H9 (cell line): ENCODE measurements around the gene TFRC. TPM values are rescaled to one million over a fixed set of nuclear protein-coding genes. Genes with fewer than 3 reads are reported as not detected.
"Not testable (repeated sequence)": the region's sequence is repeated elsewhere in the genome, so short reads cannot be mapped to it uniquely, and the experiment has no call there.

ENCODE experiments used
- DNase-seq: peaks from one replicate; pipeline ENCODE4 v3.0.0-alpha.2; 2017
- H2AFZ ChIP-seq: one replicate; pipeline ENCODE4 v1.6.1; 2013; ENCODE audit warnings: mild to moderate bottlenecking, low read length, control low read depth, moderate library complexity
- H2AK5ac ChIP-seq: 2 replicates; pipeline ENCODE4 v1.6.1; 2013; ENCODE audit warnings: low read length, control low read depth, mixed read lengths; ENCODE audit not compliant: insufficient read length
- H2BK120ac ChIP-seq: one replicate; pipeline ENCODE4 v1.6.1; 2013; ENCODE audit warnings: low read depth, mild to moderate bottlenecking, low read length, control low read depth, inconsistent platforms; ENCODE audit not compliant: poor library complexity, severe bottlenecking
- H2BK12ac ChIP-seq: 2 replicates; pipeline ENCODE4 v1.6.1; 2013; ENCODE audit warnings: low read length, control low read depth, mixed read lengths, low read depth; ENCODE audit not compliant: insufficient read length
- H2BK15ac ChIP-seq: 2 replicates; pipeline ENCODE4 v1.6.1; 2013; ENCODE audit warnings: low read depth, low read length, control low read depth
- H2BK20ac ChIP-seq: one replicate; pipeline ENCODE4 v1.6.1; 2013; ENCODE audit warnings: low read depth, mild to moderate bottlenecking, low read length, control low read depth, inconsistent platforms; ENCODE audit not compliant: poor library complexity, severe bottlenecking
- H2BK5ac ChIP-seq: 2 replicates; pipeline ENCODE4 v1.6.1; 2013; ENCODE audit warnings: low read length, control low read depth, mixed read lengths; ENCODE audit not compliant: insufficient read length
- H3K14ac ChIP-seq: 2 replicates; pipeline ENCODE4 v1.6.1; 2013; ENCODE audit warnings: low read length, control low read depth; ENCODE audit not compliant: insufficient read depth
- H3K18ac ChIP-seq: 2 replicates; pipeline ENCODE4 v1.6.1; 2013; ENCODE audit warnings: low read depth, mild to moderate bottlenecking, mixed read lengths, low read length, control low read depth; ENCODE audit not compliant: insufficient read length
- H3K23ac ChIP-seq: 2 replicates; pipeline ENCODE4 v1.6.1; 2013; ENCODE audit warnings: low read length, control low read depth, mixed read lengths, low read depth; ENCODE audit not compliant: insufficient read length
- H3K23me2 ChIP-seq: 2 replicates; pipeline ENCODE4 v1.6.1; 2013; ENCODE audit warnings: low read depth, mild to moderate bottlenecking, mixed read lengths, low read length, control low read depth; ENCODE audit not compliant: insufficient read length, poor library complexity, severe bottlenecking
- H3K27ac ChIP-seq: 2 replicates; pipeline ENCODE4 v1.5.1; 2013; ENCODE audit warnings: low read length, control low read depth, mixed read lengths, low read depth; ENCODE audit not compliant: insufficient read length
- H3K27me3 ChIP-seq: 2 replicates; pipeline ENCODE4 v1.6.1; 2013; ENCODE audit warnings: low read length, control low read depth, inconsistent platforms; ENCODE audit not compliant: insufficient read depth
- H3K4ac ChIP-seq: 2 replicates; pipeline ENCODE4 v1.6.1; 2013; ENCODE audit warnings: low read depth, mild to moderate bottlenecking, control low read depth, inconsistent platforms, low read length, moderate library complexity
- H3K4me1 ChIP-seq: 2 replicates; pipeline ENCODE4 v1.6.1; 2013; ENCODE audit warnings: low read length, control low read depth, inconsistent platforms; ENCODE audit not compliant: insufficient read depth
- H3K4me2 ChIP-seq: 2 replicates; pipeline ENCODE4 v1.6.1; 2013; ENCODE audit warnings: low read length, control low read depth, mixed read lengths; ENCODE audit not compliant: insufficient read length, insufficient read depth
- H3K56ac ChIP-seq: 2 replicates; pipeline ENCODE4 v1.6.1; 2013; ENCODE audit warnings: low read depth, mild to moderate bottlenecking, mixed read lengths, low read length, control low read depth; ENCODE audit not compliant: insufficient read length
- H3K79me1 ChIP-seq: 2 replicates; pipeline ENCODE4 v1.6.1; 2013; ENCODE audit warnings: low read depth, mild to moderate bottlenecking, moderate library complexity, low read length, control low read depth, inconsistent platforms; ENCODE audit not compliant: insufficient read depth, poor library complexity, severe bottlenecking
- H3K79me2 ChIP-seq: 2 replicates; pipeline ENCODE4 v1.6.1; 2013; ENCODE audit warnings: low read length, control low read depth, inconsistent platforms; ENCODE audit not compliant: insufficient read depth
- H3K9ac ChIP-seq: 2 replicates; pipeline ENCODE4 v1.6.1; 2013; ENCODE audit warnings: low read length, control low read depth, mixed read lengths; ENCODE audit not compliant: insufficient read length; ENCODE audit errors: extremely low read depth
- H3K9me3 ChIP-seq: one replicate; pipeline ENCODE4 v1.6.1; 2013; ENCODE audit warnings: low read depth, low read length, inconsistent platforms; ENCODE audit not compliant: control insufficient read depth
- H3T11ph ChIP-seq: one replicate; pipeline ENCODE4 v1.6.1; 2013; ENCODE audit warnings: mild to moderate bottlenecking, low read length, control low read depth, inconsistent platforms
- H4K20me1 ChIP-seq: one replicate; pipeline ENCODE4 v1.6.1; 2013; ENCODE audit not compliant: control insufficient read depth, insufficient read length, insufficient read depth
- H4K5ac ChIP-seq: 2 replicates; pipeline ENCODE4 v1.6.1; 2013; ENCODE audit warnings: low read depth, mild to moderate bottlenecking, mixed read lengths, low read length, control low read depth; ENCODE audit not compliant: insufficient read length
- H4K8ac ChIP-seq: replicated peaks from 2 replicates; pipeline ENCODE4 v1.6.1; 2013; ENCODE audit warnings: low read length, control low read depth, mixed read lengths, low read depth; ENCODE audit not compliant: insufficient read length
- H4K91ac ChIP-seq: 2 replicates; pipeline ENCODE4 v1.6.1; 2013; ENCODE audit warnings: low read depth, mild to moderate bottlenecking, moderate library complexity, mixed read lengths, low read length, control low read depth; ENCODE audit not compliant: insufficient read length
- H3K27ac Mint-ChIP-seq, 3 experiments: 2 replicates in 2 of 3; 3 replicates in 1 of 3; pipeline ENCODE4 v1.8.0; 2020 to 2021; ENCODE audit warnings: mixed read lengths in 3 of 3, mild to moderate bottlenecking in 1 of 3, moderate library complexity in 1 of 3
- H3K27me3 Mint-ChIP-seq: 2 replicates; pipeline ENCODE4 v1.8.0; 2021; ENCODE audit warnings: low read depth, mild to moderate bottlenecking, moderate library complexity, mixed read lengths
- H3K36me3 Mint-ChIP-seq, 3 experiments: 2 replicates in 2 of 3; 3 replicates in 1 of 3; pipeline ENCODE4 v1.8.0; 2020 to 2021; ENCODE audit warnings: low read depth in 3 of 3, mixed read lengths in 3 of 3; ENCODE audit not compliant: insufficient read depth in 1 of 3
- H3K4me1 Mint-ChIP-seq, 2 experiments: 2 replicates each; pipeline ENCODE4 v1.8.0; 2020; ENCODE audit warnings: mixed read lengths in 2 of 2
- H3K4me3 Mint-ChIP-seq, 2 experiments: 2 replicates in 1 of 2; 3 replicates in 1 of 2; pipeline ENCODE4 v1.8.0; 2020 to 2021; ENCODE audit warnings: mild to moderate bottlenecking in 2 of 2, mixed read lengths in 2 of 2, moderate library complexity in 1 of 2
- H3K9me3 Mint-ChIP-seq, 2 experiments: 2 replicates in 1 of 2; 3 replicates in 1 of 2; pipeline ENCODE4 v1.8.0; 2020; ENCODE audit warnings: mild to moderate bottlenecking in 2 of 2, mixed read lengths in 2 of 2, moderate library complexity in 1 of 2
- CTCF ChIP-seq: fragments of 200-600 bp; sonication (generic); conservative IDR thresholded peaks from 3 replicates; pipeline ENCODE4 v1.8.0; 2021; ENCODE audit warnings: antibody characterized with exemption, mild to moderate bottlenecking
- WGBS: extraction: QIAGEN DNeasy Blood & Tissue Kit; methylation state at CpG from one replicate; pipeline ENCODE4 v1.1.7; 2013; ENCODE audit warnings: missing lambda C conversion rate, low lambda C conversion rate, mixed read lengths; ENCODE audit not compliant: insufficient read length; ENCODE audit errors: extremely low coverage; 5-methylcytosine and 5-hydroxymethylcytosine counted together
- total RNA-seq: library from RNA; stranded (reverse); gene quantifications from 2 replicates; pipeline ENCODE4 v1.2.1, GENCODE V29; 2021

Gene TFRC
- total RNA-seq, 1 experiment from 2014 or later = 135 TPM

DNA sequence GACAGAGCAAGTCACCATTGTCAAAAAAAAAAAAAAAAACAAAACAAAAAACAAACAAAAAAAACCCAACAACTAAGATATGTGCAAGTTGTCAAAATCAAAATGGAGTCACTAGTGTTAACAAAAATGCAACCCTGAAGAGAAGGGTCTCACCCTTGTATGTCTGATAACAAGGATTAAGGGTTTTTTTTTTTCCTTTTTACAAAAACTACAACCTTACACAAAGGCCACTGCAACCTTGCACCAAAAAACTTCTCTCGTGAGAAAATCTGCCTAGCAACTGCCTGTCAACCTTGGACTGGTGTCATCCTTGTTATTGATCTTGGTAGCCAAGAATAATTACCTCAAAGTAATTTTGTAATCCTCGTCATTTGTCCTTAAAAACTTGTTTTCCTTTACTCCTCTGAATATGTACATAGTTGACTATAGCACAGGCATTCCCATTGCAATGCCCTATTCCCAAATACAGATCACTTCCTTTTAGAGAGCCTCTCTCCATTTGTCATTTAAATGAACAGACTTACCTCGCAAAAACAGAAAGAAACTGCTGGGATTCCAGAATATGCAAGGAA is 24.0 kb downstream of the TFRC start:
- H2BK5ac ChIP-seq = no peak overlapping the region
- no peaks in the 10 kb centered on the region for H3K27me3 ChIP-seq
- no peak overlapping the region for H2AFZ ChIP-seq
- no peaks in the 10 kb centered on the region for H4K20me1 ChIP-seq
- Mint-ChIP-seq H3K27me3 (no peaks in the 10 kb centered on the region), H3K9me3 (no peaks in the 10 kb centered on the region), H3K27ac (peak overlapping the region; percentile 95 to 98 (median 97)), H3K4me3 (peak overlapping the region in 1 of 2 experiments; percentile 19; a peak in 2 of 5 replicates), H3K36me3 (peaks cover 65 to 94% (median 94%) of the 10 kb centered on the region in 3 experiments; a peak in 6 of 7 replicates), H3K4me1 (peaks cover 26 to 33% of the 10 kb centered on the region in 2 experiments)
- no peaks in the 10 kb centered on the region for H3K79me2 ChIP-seq
- no peak for TF ChIP-seq CTCF
- H3K79me1 ChIP-seq = no peaks in the 10 kb centered on the region
- no peak overlapping the region for H3K4ac ChIP-seq
- H4K91ac ChIP-seq = no peak overlapping the region
- no peak for DNase-seq
- no peak overlapping the region for H4K8ac ChIP-seq
- no peak overlapping the region for H3K23ac ChIP-seq
- H3K18ac ChIP-seq = no peak overlapping the region
- H4K5ac ChIP-seq = no peak overlapping the region
- H2BK120ac ChIP-seq = no peak overlapping the region
- H3K56ac ChIP-seq = no peak overlapping the region
- no peak overlapping the region for H2BK15ac ChIP-seq
- H3K23me2 ChIP-seq = no peaks in the 10 kb centered on the region
- no peak overlapping the region for H2BK20ac ChIP-seq
- no peaks in the 10 kb centered on the region for H3K9me3 ChIP-seq
- H3K9ac ChIP-seq = no peak overlapping the region
- peaks cover 5% of the 10 kb centered on the region for H3K4me1 ChIP-seq
- H3T11ph ChIP-seq = no peak overlapping the region
- no peak overlapping the region for H2AK5ac ChIP-seq
- H2BK12ac ChIP-seq = no peak overlapping the region
- peak overlapping the region; percentile 95 for H3K27ac ChIP-seq
- H3K14ac ChIP-seq = no peak overlapping the region
- no peak overlapping the region for H3K4me2 ChIP-seq
- WGBS = no CpG with 5 or more reads among the region's 3 CpGs

DNA sequence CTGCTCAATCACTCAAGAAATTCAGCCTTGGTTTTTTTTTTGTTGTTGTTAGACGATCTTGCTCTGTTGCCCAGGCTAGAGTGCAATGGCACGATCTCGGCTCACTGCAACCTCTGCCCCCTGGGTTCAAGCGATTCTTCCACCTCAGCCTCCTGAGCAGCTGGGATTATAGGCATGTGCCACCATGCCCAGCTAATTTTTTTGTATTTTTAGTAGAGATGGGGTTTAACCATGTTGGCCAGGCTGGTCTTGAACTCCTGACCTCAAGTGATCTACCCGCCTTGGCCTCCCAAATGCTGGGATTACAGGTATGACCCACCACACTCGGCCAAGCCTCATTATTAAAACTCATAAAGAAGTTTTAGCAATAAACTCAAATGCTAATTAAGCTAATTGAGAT is 25.5 kb downstream of the TFRC start:
- WGBS = no CpG with 5 or more reads among the region's 6 CpGs
- peak overlapping the region; percentile 17 for H3K27ac ChIP-seq
- H3K27me3 ChIP-seq, H2AK5ac ChIP-seq, H3K4me1 ChIP-seq, H2BK15ac ChIP-seq, H3K4ac ChIP-seq, H3K4me3 Mint-ChIP-seq, H4K5ac ChIP-seq, H4K8ac ChIP-seq, H3T11ph ChIP-seq, H3K9me3 Mint-ChIP-seq, H3K23ac ChIP-seq, H3K79me1 ChIP-seq, H3K9me3 ChIP-seq, H2BK120ac ChIP-seq, H3K14ac ChIP-seq, H4K20me1 ChIP-seq, DNase-seq, H3K79me2 ChIP-seq, H4K91ac ChIP-seq, H2BK12ac ChIP-seq, H3K4me2 ChIP-seq, H3K18ac ChIP-seq, H2BK20ac ChIP-seq, H3K23me2 ChIP-seq, H2BK5ac ChIP-seq, H3K9ac ChIP-seq, H3K27me3 Mint-ChIP-seq, H3K56ac ChIP-seq, H2AFZ ChIP-seq: not testable (repeated sequence)
- Mint-ChIP-seq H3K27ac (peak overlapping the region in 1 of 3 experiments; percentile 98; a peak in 3 of 7 replicates), H3K36me3 (peaks cover 63 to 94% (median 94%) of the 10 kb centered on the region in 3 experiments; a peak in 6 of 7 replicates), H3K4me1 (peaks cover 26 to 33% of the 10 kb centered on the region in 2 experiments)
